NOMO-1 treated with DMSO at 0.1 percent for 48 hours (cell line): ENCODE measurements around the gene DCDC2C.

Source experiments
- DNase-seq: peaks from one replicate; lab custom pipeline; 2025; ENCODE audit not compliant: unreplicated experiment; lab: John Stamatoyannopoulos, UW

DCDC2C gene

DNA sequence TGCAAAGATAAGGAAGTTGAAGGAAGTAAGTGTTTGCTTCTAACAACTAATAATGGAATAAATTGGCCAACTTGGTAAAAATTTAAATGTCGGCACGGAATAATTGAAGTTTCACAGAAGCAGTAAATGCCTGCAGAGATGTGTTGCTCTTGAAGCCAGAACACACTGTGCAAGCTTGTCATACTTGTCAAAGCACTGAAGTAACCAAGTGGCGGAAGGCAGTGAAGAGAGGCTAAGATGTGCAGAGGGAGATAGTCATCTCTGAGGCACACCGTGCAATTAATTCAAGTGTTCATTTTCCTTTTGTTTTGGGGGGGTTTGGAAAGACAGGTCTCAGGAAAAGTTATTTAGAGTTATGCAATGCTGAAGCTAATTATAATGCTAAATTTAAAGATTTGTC is 5.2 kb downstream of the DCDC2C start:
- DNase-seq: no peak

DNA sequence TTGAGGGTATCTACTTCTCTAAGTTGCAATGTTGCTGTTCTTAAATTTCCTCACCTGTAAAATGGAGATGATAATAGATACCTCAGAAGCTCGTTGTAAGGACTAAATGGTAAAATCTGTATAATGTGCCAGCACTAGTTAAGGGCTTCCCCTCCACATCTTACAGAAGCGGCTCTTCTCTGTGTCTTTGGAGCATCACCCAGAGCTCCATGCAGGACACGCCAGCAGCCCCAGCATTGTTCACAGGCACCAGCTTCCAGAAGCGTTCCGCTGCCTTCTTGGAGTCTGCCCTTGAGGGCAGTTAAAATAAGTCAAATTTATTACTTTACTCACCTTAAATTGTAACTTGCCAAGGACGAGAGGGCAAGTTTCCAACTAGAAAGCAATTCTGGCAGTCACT is 5.8 kb downstream of the DCDC2C start:
- no peak for DNase-seq

DNA sequence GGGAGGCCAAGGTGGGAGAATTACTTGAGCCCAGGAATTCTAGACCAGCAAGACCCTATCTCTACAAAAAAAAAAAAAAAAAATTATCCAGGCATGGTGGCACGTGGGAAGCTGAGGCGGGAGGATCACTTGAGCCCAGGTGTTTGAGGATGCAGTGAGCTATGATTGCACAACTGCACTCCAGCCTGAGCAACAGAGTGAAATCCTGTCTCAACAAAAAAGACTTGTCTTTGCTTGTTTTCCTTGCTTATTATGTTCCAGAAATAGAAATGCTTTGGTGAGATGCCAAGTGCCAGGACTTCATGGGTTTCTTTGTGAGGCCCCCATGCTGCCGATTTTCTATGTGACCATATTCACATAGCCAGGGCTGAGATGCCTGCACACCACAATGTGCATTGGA is 9.0 kb downstream of the DCDC2C start:
- no peak for DNase-seq

DNA sequence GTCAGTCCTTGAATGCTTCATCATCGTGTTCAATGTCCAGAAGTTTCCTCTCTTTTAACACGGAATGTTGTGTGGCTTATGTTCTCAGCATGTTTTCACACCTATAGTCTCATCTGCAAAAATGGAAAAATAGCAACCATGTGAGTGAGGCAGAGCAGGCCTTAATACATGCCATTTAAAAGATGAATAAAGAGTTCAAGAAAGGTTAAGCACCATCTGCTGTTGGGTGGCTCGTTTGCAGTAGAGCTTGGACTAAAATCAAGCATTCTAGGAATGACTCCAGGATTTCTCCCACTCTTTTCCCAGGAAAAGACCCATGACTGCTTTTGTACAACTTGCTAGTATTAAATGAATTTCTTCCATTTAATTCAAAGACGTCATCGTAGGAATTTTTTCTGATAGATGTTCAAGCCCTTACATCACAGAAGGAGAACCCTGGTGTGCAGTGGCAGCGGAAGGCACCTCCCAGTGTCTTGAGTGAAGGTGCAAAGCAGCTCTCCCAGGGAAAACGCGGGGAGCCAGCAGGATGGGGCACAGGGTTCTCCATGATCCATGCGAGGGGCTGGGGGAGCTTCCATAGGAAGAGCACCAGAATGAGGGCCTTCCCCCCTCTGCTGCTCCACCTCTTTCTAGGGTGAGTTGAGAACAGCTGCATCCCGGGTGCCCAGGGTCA is 9.6 kb downstream of the DCDC2C start:
- DNase-seq: no peak

DNA sequence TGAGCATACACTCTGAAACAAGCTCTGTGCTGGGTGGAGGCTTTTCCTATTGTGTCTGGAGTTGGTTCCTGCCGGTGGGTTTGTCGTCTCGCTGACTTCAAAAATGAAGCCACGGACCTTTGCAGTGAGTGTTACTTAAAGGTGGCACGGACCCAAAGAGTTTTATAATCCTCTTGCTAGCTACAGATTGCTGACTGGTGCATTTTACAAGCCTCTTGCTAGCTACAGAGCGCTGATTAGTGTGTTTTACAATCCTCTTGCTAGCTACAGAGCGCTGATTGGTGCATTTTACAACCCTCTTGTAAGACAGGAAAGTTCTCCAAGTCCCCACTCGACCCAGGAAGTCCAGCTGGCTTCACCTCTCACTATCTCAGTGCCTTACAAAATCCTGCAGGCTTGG is 15.3 kb downstream of the DCDC2C start:
- DNase-seq: no peak

DNA sequence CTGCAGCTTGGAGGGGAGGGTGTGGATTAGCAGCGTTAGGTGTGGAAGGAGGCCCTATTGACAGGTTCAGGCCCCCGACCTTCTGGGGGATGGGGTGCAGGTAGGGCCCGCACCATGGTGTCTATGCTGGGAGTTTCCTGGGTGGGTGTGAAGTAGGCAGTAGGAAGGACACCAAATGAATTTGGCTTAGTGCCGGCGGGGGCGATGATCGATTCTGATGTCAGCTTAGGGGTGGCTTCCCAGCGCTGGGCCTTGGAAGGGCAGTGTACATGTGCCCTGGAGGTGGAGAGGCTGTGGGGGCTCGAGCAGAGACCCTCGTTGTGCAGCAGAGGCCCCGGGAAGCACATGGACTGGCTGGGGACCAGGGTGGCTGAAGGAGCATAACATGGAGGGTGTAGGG is 21.6 kb downstream of the DCDC2C start:
- no peak for DNase-seq

DNA sequence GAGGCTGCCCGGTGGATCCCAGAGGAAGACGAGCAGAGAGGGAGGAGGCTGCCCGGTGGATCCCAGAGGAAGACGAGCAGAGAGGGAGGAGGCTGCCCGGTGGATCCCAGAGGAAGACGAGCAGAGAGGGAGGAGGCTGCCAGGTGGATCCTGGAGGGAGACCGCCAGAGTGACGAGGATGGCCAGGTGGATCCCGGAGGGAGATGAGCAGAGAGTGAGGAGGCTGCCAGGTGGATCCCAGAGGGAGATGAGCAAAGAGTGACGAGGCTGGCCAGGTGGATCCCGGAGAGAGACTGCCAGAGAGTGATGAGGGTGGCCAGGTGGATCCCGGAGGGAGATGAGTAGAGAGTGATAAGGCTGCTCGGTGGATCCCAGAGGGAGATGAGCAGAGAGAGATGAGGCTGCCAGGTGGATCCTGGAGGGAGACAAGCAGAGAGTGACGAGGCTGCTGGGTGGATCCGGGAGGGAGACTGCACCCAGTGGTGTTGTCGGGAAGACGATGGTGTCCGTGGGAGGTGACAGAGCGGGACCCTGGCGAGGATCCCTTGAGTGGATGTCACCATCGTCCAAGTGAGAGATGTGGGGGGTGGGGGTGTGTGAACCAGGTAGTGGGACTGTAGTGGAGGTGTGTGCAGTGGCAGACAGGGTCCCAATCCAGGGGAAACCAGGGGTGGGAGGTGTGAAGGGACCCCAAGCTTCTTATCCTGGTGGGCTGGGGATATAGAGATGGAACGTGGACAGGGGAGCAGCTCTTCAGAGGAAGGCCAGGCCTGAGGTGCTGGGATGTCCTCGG is 22.3 kb downstream of the DCDC2C start:
- DNase-seq: no peak

DNA sequence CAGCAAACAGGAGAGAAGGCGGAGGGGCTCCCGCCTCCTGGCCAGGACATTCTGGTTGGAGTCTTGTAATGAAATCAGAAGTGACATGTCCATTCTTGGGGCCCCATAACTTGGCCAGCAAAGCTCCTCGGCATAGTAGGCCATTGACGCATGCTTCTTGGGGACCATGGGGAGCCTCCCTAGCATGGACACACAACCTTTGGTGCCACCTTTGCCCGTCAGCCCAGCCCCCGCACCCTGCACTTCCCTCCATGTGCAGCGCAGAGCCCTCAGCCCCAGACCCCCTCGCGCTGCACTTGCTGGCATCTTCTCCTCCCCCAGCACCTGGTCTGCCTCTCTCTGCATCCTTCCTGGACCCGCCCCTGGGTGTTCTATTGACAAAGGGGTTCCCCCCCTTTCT is 23.1 kb downstream of the DCDC2C start:
- DNase-seq: no peak

DNA sequence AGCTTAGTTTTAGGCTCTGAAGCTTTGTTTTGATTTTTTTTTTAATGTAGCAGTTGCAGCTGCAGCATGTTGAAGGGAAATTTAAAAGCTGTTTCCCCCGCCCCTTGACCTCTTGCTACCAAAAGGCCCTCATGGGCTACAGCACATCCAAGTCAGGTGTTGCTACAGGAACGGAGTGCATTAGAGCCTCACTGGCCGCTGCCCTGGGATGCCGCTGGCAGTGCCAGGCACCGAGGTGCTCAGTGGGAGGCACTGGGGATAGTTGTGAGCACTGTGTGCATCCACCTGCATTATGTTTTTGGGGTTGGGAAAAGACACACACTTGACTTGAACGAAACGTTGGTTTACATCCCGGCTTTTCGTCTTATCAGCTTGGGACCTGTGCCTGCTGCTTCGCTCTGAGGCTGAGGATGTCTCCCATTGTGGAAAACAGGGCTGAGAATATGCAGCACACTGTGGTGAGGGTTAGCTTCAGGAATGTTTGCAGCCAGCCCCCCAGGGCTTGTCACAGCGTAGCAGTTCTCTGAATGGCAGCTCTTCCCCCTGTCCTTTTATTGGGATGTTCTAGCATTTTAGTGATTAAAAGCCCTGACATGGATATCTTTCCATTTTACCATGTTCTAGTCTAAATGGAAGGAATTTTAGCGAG is 24.1 kb downstream of the DCDC2C start:
- DNase-seq: no peak

DNA sequence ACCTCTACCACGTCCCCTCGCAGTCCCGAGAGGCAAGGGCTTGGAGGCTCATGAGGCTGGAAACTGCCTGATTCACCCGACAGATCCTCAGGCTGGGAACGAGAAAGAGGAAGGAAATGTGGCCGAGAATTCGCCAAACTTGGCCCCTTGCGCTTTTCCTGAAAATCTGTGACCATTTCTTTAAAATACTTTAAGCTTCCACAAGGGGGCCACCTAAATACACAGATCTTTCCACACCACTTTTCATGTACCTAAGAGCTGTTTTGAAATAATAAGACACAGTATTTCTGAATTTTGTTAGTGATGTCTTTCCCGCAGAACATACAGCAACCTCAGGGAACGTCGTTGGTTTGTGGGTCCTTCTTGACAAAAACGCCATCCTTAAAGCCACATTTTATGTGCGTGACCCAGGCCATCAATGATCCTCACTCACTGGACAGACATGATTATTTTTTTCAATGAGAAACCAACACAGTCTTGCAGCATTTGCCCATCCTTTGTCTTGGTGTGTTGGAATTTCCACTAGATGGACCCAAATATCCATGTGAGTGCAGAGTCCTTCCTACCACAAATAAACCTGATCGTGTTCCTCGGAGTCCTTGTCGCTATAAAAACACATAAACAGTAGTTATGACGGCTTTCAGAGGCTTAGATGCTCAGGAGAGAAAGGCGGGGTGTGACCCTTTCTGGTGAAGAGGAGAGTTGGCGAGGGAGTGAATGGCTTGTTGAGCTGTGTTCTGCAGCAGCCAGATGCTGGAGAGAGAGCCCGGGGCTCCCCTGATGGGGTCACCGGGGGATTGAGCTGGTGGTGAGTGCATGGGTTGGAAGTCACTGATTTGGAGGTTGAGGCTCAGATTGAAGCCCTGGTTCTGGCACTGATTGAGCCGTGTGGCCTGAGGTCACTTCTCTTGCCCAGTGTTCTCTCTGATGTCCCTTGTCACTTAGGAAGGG is 25.0 kb downstream of the DCDC2C start:
- DNase-seq: peak; percentile 54

DNA sequence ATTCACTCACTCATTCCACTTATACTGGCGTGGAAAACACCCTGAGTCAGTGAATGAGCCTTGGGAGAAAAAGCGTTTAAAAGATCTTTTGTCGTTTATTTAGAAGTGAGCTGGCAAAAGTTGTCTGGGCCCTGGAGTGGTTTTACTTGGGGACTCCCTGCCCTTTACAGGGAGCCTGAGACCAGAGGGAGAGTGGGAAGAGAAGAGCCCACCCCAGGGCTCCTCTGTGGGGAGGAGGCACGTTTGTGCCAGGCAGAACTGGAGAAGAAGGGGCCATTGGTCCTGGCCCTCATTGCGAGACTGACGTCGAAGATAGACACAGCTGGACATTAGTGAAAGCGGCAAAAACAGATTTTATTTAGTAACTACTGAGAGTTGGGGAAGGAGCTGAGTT is 25.7 kb downstream of the DCDC2C start:
- no peak for DNase-seq

DNA sequence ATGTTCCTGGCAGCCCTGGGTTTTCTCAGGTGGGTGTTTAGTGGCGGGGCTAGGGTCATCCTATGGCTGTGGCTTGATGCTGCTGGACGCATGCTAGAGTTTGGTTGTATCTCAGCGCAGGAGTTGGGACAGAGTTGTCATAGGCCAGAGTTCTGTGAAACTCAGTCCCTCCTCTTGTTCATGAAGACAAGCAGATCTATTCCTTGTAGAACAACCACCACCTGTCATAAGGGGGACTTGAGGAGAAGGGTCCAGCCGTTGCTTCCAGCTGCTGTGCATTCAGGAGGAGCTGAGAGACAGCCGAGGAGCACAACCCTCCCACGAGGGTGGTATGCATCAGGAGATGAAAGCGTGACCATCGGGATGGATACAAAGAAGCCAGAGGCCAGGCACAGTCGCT is 26.4 kb downstream of the DCDC2C start:
- no peak for DNase-seq

DNA sequence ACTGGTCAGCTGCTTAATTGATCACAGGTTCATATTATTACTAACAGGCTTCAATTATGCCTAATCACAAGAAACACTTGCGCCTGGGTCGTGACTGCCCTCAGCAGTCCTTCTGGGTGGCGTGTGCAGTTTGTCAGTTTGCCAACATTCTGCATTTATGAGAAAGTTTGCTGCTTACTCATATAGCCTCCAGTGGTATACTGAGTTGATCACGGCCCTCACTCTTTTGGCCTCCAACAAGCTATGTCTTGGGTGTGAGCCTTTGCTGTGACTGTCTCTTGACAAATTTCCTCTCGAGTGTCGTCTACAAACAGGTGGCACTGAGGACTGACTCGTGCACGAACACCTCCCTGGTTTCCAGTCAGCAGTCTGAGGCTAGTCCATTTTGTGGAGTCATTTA is 27.3 kb downstream of the DCDC2C start:
- DNase-seq: no peak

DNA sequence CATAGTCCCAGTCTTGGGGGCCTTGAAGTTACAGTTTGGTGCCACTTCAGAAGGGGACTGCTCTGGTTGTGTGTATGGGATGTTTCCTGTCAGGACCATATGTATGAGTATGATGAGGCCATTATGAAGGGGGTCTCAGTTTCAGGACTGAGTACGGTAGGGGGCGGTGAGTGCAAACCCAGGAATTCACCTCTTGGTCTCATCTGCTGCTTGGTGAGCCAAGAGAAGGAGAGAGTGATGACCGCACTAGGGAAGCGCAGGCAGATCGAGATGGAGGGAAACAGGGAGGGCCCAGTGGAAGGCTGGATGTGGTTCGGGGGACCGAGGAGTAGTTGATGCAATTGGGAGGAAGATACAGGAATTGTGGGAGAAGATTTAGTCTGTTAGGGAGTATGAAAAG is 28.5 kb downstream of the DCDC2C start:
- no peak for DNase-seq

DNA sequence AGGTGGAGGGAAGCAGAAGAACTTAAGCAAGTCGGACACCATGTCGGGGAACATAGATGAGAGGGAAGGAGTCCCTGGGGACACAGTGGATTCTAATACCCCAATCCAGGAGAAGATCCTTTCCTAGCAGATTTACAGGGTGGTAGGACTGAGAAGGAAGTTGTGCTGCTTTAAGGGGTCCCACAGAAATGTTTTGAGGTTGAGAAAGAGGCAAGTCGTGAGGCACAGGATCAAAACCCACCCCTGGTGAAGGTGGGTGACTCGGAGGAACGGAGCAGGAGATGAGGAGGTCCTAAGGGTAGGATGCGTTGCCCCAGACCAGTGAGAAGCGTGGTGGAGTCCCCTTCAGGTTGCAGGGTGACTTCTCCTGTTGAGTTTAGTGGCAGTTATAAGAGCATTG is 32.7 kb downstream of the DCDC2C start:
- no peak for DNase-seq

DNA sequence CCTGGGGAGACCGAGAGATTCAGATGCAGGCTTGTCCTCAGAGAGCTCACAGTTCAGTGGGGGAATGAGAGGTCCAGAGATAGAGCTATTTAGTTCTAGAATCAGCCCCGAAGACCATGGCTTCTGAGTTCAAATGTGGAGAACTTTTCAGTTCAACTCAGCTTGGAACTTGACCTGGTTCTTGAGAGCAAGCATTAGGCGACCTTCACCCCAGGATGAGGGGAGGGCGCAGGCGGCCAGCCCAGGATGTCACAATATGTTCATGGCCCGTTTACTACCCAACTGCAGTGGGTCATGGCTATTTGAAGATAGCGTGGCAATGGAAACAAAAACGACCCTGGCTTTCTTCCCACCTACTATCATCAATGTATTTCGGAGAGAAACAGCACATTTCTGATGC is 33.8 kb downstream of the DCDC2C start:
- DNase-seq: no peak

DNA sequence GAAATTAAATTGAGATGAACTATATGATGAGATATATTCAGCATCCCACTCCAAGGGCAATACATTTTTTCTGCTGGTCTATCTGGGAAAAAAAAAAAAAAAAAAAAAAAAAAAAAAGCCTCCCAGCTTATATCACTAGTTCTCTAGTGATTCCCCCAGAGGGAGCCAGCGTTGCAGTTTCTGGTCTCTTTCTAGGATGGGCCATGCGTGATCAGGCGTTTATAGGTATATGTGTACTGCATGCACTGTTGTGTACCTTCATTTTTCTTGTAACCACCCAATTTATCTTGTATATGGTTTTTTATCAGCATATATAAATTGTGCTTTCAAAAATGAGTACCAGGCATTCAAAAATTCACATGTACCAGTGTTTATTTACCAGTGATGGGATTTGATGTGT is 35.1 kb downstream of the DCDC2C start:
- DNase-seq: no peak

DNA sequence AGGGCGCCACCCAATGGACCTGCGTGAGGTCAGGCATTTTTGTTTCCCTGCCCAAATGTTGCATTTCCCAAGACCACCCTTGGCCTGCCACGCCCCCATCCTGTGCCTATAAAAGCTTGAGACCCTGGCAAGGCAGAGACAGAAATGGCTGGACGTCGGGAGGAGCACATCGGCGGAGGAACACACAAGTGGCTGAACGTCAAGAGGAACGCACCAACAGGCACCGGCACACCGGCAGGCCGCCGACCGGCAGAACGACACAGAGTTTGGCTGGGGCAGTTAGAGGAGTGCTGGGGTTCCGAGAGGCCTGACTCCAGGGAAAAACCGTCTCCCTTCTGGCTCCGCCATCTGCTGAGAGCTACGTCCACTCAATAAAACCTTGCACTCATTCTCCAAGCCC is 35.9 kb downstream of the DCDC2C start:
- DNase-seq: no peak

DNA sequence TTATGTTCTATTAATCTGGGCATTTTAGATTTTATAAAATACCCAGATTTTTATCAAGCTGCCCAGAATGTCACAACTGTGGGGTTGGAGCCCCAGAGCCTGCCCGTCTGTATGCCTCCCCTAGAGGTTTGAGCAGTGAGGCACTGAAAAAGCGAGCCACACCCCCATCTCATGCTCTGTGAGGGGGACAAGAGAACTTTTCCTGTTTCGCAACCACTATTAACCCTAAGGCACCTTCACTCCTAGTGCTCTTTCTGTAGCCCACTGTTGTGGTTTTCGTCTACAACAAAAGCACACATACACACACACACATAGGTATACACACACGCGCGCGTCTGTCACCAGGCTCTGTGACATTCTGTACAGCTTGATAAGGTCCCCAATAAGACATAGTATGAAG is 38.0 kb downstream of the DCDC2C start:
- no peak for DNase-seq

DNA sequence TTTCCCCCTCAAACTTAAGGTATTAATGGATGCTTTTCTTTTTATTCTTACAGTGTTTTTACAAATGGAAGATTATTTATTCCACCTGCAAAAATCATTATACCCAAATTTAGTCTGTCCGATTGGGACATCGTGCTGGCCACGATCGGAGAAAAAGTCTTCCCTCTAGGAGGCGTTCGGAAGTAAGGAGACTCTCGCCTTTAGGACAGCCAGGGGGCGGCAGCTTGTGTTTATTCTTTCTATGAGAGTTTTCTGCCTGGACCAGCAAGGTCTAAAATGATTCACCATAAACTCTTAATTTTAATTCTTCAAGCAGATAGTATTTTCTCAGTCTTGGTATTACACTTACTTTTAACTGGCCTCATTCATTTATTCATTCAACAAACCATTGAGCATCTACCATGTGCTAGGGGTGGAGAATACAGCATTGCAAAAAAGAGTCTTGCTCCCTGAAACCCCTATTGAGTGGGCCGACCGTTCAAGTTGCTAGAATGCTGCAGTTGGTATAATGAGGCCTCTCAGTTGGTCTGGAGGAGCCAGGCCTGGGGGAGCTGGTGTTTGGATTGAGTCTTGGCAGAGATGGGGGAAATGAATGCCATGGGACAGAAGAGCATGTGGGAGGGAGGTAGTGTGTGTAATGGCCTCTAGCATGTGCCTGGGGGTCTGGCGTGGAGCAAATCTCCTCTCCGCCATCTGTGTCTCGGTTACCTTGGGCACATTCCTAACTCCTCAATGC is 38.7 kb downstream of the DCDC2C start:
- DNase-seq: no peak
